GM19043 (cell line): ENCODE results near the gene SLC12A3.
"Not testable (repeated sequence)": the region's sequence is repeated elsewhere in the genome, so short reads cannot be mapped to it uniquely, and the experiment has no call there.

Source experiments
- ATAC-seq: cut with Tn5 transposase; IDR thresholded peaks from one replicate; pipeline ENCODE4 v1.9.1; 2021; ENCODE audit warnings: low read depth; ENCODE audit not compliant: unreplicated experiment

Gene SLC12A3

GRCh38 chr16:56866955-56867830 lies 2.2 kb downstream of the SLC12A3 start:
- ATAC-seq = no peak

DNA sequence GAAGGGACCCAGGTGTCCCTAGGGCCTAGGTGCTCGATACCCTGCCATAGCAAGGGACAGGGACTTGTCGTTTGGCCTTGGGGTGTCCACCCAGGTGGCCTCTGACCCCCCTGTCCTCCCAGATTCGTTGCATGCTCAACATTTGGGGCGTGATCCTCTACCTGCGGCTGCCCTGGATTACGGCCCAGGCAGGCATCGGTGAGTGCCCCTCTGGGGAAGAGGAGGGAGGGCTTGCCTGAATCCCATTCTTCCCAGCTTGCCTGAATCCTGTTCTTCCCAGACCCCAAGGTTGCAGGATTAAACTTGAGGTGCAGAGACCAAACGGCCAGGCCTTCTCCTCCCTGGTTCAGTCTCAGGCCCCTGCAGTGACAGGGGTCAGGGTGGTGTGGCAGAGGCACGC lies 3.2 kb downstream of the SLC12A3 start:
- ATAC-seq = no peak

- not testable (repeated sequence) for ATAC-seq
Observed at GRCh38 chr16:56868766-56869165, 3.8 kb downstream of the SLC12A3 start.

GRCh38 chr16:56869513-56870275 lies 4.7 kb downstream of the SLC12A3 start:
- no peak for ATAC-seq

DNA sequence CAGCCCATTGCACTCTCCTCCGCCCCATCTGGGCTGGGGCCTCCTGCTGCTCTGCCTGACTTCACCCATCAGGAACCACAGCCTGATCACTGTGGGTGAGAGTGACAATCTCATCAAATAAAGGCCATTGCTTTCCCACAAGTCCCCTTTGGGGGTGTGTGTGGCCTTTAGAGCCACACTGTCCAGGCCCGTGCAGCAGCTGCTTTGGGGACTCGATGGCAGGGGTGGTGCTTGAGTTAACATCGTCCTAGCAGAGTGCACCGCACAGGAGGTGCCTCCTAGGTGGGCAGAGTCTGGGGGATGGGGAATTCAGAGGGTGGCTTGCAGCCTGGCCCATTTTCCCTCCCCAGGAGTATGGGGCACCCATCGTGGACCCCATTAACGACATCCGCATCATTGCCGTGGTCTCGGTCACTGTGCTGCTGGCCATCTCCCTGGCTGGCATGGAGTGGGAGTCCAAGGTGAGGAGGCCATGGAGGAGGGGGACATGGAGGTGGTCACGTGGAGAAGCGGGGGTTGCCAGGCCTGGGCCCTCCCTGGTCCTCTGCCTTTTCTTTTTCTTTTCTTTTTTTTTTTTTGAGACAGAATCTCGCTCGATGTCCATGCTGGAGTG lies 5.4 kb downstream of the SLC12A3 start:
- ATAC-seq = no peak

DNA sequence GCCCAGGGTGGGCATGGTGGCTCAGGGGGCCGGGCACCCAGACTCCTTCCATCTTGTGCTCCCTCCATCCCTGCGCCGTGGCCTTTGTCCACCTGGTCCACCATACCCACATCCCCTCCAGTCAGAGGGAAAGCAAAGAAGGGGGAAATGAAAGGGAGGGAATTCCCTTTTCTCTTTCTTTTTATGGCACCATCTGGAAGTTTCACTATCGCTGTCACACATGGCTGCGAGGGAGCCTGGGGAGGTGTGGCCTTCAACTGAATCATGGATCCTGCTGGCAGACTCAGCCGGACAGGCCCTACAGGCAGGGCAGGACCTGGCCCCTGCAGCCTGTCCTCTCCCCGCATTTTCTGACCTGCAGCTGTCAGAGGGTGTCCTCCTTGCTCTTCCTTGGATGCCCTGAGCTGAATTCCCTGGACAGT lies 6.2 kb downstream of the SLC12A3 start:
- no peak for ATAC-seq

GRCh38 chr16:56872863-56873391 lies 7.9 kb downstream of the SLC12A3 start:
- no peak for ATAC-seq

GRCh38 chr16:56874800-56875199 lies 9.8 kb downstream of the SLC12A3 start:
- no peak for ATAC-seq

- ATAC-seq = no peak
Observed at GRCh38 chr16:56876048-56876447, 11.0 kb downstream of the SLC12A3 start.

DNA sequence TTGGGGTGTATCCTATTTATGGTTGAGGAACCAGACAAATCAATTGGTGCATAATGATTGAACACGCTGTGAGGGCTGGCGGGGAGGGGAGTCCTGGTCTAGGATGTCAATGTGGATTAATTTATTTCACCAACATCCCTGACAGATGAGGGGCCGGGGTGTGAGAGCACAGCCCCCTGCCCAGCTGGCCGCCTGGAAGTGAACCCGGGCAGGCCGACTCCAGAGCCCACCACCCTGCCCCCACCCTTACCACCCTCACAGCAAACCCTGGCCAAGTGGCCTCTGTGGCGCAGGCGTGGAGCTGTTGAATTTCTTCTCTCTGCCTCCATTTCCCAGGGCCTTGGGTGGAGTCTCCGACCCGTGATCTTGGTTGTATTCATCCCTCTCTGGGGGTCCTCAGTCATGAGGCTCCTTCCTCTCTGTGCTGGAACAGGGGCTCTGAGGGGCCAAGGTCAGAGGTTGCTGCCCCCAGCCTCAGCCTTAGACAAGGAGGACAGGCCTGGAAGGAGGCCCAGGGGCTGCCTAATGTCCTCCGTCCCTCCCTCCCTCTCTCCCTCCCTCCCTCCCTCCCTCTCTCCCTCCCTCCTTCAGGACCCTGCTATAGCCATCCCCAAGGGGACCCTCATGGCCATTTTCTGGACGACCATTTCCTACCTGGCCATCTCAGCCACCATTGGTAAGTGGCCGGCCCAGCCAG lies 12.6 kb downstream of the SLC12A3 start:
- ATAC-seq = no peak

- ATAC-seq = no peak
Observed at GRCh38 chr16:56878282-56878854, 13.4 kb downstream of the SLC12A3 start.

DNA sequence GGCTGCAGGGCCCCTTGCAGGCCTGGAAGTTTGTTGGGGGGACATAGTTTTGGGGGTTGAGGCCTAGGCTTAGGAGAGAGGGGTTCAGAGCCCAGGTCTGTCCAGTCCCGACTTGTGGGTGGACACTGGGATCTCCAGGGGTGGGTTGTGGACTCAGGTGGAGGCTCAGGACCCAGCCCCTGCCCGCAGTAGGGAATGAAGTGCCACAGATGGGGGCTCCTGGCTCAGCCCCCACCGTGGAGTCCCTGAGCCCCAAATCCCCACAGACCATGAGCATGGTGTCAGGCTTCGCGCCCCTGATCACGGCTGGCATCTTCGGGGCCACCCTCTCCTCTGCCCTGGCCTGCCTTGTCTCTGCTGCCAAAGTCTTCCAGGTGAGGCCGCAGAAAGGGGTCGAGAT lies 14.3 kb downstream of the SLC12A3 start:
- no peak for ATAC-seq

DNA sequence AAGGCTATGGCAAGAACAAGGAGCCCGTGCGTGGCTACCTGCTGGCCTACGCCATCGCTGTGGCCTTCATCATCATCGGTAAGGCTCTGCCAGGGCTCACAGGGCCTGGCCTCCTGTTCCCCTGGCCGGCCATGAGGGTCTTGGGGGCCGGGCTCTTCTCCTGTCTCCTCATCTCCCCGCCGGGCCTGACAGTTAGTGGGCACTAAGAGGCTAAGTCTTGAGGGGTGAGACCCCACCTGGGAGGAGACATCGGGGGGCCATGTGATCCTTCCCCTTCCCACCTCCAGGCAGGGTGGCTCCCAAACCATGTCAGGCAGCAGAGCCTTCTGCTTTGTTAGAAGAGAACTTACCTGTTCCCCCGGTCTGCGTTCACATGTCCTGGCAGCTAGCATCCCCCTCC lies 15.2 kb downstream of the SLC12A3 start:
- no peak for ATAC-seq

DNA sequence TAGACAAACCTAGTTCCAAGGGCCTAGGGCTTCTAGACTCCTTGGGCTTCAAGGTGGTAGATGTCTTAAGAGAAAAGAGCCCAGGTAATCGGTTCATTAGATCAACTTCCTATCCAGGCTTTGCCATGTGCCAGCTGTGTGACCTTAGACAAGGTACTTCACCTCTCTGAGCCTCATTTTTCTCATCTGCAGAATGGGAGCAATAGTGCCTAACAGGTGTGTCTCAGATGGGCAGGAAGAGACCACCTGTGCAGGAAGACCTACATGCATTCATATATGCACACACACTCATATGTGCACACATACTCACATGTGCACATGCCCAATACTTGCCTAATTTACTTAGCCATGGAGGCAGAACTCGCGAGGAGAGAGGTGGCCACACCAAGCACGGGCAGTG lies 15.7 kb downstream of the SLC12A3 start:
- ATAC-seq = no peak

DNA sequence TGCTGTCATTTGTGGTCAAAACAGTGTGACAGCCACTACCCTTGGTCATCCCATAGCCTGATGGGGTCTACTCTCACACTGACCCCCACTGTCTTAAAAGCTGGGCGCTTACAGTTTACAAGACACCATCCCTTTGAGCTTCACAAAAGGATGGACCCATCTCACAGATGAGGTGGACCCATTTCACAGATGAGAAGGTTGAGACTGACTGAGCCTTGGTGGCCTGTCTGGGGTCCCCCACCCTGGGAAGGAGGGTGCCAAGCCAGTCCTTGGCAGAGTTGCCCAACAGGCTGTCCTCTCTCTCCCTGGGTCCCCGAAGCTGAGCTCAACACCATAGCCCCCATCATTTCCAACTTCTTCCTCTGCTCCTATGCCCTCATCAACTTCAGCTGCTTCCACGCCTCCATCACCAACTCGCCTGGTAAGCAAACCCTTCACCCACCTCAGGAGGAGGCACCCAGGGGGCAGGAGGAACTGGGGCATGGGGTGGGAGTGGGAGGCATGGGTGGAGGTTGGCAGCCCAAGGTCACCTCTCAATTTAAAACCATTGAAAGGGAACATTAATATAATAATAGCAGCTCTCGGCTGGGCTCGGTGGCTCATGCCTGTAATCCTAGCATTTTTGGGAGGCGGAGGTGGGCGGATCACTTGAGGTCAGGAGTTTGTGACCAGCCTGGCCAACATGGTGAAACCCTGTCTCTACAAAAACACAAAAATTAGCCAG lies 17.2 kb downstream of the SLC12A3 start:
- ATAC-seq = no peak

DNA sequence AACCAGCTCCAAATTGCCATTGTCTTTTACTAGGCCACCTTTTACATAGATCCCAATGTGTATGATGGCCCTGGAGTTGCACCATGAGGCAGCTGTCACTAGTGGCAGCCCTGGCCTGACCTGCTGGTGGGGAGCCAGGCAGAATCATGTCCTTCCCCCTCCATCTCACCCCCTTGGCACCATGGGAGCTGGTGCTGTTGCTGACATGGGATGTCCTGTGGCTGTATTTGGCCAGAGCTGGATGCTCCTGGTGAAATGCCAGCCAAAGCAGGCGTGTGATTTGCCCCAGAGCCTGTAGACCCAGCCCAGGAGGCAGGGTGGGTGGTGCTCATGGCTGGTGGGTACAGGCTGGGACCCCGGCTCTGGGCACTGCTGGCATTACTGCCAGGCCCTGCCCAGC lies 18.6 kb downstream of the SLC12A3 start:
- ATAC-seq = no peak

DNA sequence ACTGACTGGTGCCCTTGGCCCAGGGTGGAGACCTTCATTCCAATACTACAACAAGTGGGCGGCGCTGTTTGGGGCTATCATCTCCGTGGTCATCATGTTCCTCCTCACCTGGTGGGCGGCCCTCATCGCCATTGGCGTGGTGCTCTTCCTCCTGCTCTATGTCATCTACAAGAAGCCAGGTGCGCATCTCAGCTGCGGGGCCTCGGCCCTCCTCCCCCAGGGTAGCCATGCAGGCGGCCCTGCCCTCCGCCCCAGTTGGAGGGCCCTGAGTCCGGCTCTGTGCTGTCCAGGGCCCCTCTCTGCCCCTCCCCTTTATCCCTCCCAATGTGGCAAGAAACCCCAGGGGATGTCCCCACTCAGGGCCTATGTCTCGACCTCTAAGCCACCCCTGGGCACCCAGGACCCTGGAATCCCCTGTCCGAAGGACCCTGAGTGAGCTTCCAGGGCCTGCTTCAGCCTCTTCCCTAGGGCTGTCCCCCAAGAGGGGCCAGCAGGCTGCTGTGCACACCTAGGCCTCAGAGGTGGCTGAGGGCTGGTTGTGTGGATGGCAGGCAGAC lies 19.1 kb downstream of the SLC12A3 start:
- ATAC-seq = no peak

- not testable (repeated sequence) for ATAC-seq
Observed at GRCh38 chr16:56884929-56885328, 19.9 kb downstream of the SLC12A3 start.

DNA sequence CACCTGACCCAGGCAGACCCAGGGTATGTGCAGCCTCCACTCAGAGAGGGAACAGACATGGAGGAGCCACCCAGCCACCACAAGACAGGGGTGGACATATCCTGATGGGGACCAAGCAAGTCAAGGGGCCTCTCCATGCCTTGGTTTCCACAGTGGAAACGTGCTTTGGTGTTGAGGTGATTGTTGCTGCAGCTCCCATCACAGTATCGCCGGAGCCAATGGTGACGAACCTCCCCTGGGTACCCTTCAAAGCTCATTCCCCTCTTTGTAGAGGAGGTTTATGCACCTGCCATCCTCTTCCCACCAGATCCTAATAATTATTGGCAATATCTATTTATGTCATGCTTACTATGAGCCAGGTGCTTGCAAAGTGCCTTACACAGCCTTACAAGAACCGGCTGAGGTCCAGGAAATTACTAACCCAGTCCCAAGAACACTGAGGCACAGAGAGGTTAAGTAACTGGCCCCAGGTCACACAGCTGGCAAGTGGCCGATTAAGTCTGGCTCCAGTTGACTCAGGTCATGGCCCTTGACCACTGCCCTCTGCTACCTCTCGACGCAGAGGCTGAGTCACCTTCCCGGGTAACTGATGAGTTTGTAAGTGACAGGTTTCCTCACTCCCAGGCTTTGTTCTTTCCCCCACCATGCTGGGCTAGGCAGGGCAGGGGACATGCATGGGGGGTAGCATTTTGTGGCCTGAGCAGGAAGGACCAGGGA lies 20.6 kb downstream of the SLC12A3 start:
- no peak for ATAC-seq
